MM.1S (cell line): ENCODE measurements around the gene FNDC1.

Experiments
- DNase-seq: peaks from one replicate; pipeline ENCODE4 v3.0.0-alpha.2; 2015
- H2AFZ ChIP-seq: fragments of 300-600 bp; sonication (generic); 2 replicates; pipeline ENCODE4 v1.6.0; 2016; ENCODE audit warnings: antibody characterized with exemption, low read length
- H3F3A ChIP-seq: fragments of 300-600 bp; sonication (generic); 2 replicates; pipeline ENCODE4 v1.6.1; 2016; ENCODE audit warnings: mild to moderate bottlenecking, antibody characterized with exemption, low read length, moderate library complexity, mixed read lengths; ENCODE audit not compliant: insufficient read depth
- H3K27ac ChIP-seq: fragments of 300-600 bp; sonication (generic); 2 replicates; pipeline ENCODE4 v1.5.1; 2016; ENCODE audit warnings: mild to moderate bottlenecking, low read length
- H3K27me3 ChIP-seq: fragments of 300-600 bp; sonication (generic); replicated peaks from 2 replicates; pipeline ENCODE4 v1.6.0; 2016; ENCODE audit warnings: low read length; ENCODE audit not compliant: insufficient read depth
- H3K36me3 ChIP-seq: fragments of 300-600 bp; sonication (generic); replicated peaks from 2 replicates; pipeline ENCODE4 v1.6.1; 2016; ENCODE audit warnings: mild to moderate bottlenecking, low read length, mixed read lengths; ENCODE audit not compliant: insufficient read depth
- H3K4me1 ChIP-seq: fragments of 300-600 bp; sonication (generic); 2 replicates; pipeline ENCODE4 v1.6.1; 2016; ENCODE audit warnings: low read length, mixed read lengths
- H3K4me2 ChIP-seq: fragments of 300-600 bp; sonication (generic); 2 replicates; pipeline ENCODE4 v1.6.0; 2016; ENCODE audit warnings: low read depth, low read length
- H3K4me3 ChIP-seq: fragments of 300-600 bp; sonication (generic); 2 replicates; pipeline ENCODE4 v1.5.1; 2016; ENCODE audit warnings: low read length, mixed read lengths
- H3K79me2 ChIP-seq: fragments of 300-600 bp; sonication (generic); 2 replicates; pipeline ENCODE4 v1.6.1; 2016; ENCODE audit warnings: mixed run types, low read length, mixed read lengths
- H3K9ac ChIP-seq: fragments of 300-600 bp; sonication (generic); 2 replicates; pipeline ENCODE4 v1.6.1; 2016; ENCODE audit warnings: low read length, mixed read lengths
- H3K9me2 ChIP-seq: fragments of 300-600 bp; sonication (generic); replicated peaks from 2 replicates; pipeline ENCODE4 v1.6.1; 2016; ENCODE audit warnings: mild to moderate bottlenecking, low read length, mixed read lengths; ENCODE audit not compliant: insufficient read depth
- H3K9me3 ChIP-seq: fragments of 300-600 bp; sonication (generic); replicated peaks from 2 replicates; pipeline ENCODE4 v1.6.1; 2016; ENCODE audit warnings: mild to moderate bottlenecking, low read length, mixed read lengths; ENCODE audit not compliant: insufficient read depth
- H4K20me1 ChIP-seq: fragments of 300-600 bp; sonication (generic); 2 replicates; pipeline ENCODE4 v1.6.1; 2016; ENCODE audit warnings: mild to moderate bottlenecking, low read length, moderate library complexity, mixed read lengths; ENCODE audit not compliant: insufficient read depth
- EZH2 ChIP-seq: fragments of 300-600 bp; sonication (generic); optimal IDR thresholded peaks from 2 replicates; pipeline ENCODE3; 2017; ENCODE audit warnings: low read depth, mild to moderate bottlenecking, antibody characterized with exemption, low read length, mixed read lengths
- EZH2phosphoT487 ChIP-seq: fragments of 300-600 bp; sonication (generic); IDR thresholded peaks from 2 replicates; pipeline ENCODE4 v1.6.1; 2018; ENCODE audit warnings: antibody characterized with exemption, low read length
- TF ChIP-seq, protein P1 (sequence below): fragments of 300-600 bp; sonication (generic); IDR thresholded peaks from 2 replicates; pipeline ENCODE4 v1.5.1; 2016; ENCODE audit warnings: antibody characterized with exemption, low read length, mixed read lengths

Gene FNDC1

DNA sequence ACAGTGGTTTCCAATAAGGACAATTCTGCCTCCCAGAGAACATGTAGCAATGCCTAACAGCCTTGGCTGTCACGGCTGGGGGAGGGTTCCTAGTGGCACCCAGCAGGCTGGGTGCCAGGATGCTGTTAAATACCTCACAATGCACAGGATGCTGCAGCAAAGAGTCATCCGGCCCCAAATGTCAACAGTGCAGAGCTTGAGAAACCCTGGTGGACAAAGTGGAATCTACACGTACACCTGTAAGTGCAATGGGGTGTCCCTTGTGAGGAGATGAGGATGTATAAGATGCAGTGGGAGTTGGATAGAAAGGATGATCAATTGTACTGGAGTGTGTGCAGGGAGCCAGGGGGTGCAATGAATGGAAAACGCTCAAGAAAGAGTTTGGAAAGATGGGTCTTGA, 142.4 kb downstream of the FNDC1 start:
- no peak overlapping the region for H3K9ac ChIP-seq
- TF ChIP-seq, protein P1, sequence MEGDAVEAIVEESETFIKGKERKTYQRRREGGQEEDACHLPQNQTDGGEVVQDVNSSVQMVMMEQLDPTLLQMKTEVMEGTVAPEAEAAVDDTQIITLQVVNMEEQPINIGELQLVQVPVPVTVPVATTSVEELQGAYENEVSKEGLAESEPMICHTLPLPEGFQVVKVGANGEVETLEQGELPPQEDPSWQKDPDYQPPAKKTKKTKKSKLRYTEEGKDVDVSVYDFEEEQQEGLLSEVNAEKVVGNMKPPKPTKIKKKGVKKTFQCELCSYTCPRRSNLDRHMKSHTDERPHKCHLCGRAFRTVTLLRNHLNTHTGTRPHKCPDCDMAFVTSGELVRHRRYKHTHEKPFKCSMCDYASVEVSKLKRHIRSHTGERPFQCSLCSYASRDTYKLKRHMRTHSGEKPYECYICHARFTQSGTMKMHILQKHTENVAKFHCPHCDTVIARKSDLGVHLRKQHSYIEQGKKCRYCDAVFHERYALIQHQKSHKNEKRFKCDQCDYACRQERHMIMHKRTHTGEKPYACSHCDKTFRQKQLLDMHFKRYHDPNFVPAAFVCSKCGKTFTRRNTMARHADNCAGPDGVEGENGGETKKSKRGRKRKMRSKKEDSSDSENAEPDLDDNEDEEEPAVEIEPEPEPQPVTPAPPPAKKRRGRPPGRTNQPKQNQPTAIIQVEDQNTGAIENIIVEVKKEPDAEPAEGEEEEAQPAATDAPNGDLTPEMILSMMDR = no peak
- no peak for TF ChIP-seq EZH2
- TF ChIP-seq EZH2phosphoT487 = no peak
- DNase-seq = no peak

DNA sequence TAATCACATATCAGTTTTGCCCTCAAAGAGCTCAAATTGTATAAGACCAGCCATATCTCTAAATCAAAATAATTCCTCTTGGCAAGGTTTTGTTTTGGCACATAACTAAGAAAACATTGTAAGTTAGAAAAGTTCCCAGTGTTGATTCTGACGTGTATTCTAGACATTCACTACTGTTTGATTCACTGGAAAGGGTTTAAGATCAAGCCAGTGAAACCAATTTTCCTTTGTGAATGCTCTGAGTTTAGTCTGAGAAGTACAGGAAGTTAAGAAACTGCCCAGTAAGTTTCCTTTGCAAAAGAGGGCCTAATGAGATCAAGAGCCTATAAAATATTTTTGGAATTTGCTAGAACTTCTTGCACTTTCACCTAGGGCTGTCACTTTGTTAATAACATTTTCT, 143.0 kb downstream of the FNDC1 start:
- TF ChIP-seq, protein P1 = no peak
- TF ChIP-seq EZH2phosphoT487 = no peak
- TF ChIP-seq EZH2 = no peak
- no peak overlapping the region for H3K4me2 ChIP-seq
- H3K27ac ChIP-seq = no peak overlapping the region
- H3K27me3 ChIP-seq = no peaks in the 10 kb centered on the region
- no peak for DNase-seq
- H3K9me2 ChIP-seq = no peaks in the 10 kb centered on the region
- H3K9me3 ChIP-seq = no peaks in the 10 kb centered on the region
- H3K79me2 ChIP-seq = no peaks in the 10 kb centered on the region
- no peaks in the 10 kb centered on the region for H3K36me3 ChIP-seq
- no peak overlapping the region for H3K9ac ChIP-seq
- no peak overlapping the region for H3K4me3 ChIP-seq
- H4K20me1 ChIP-seq = no peaks in the 10 kb centered on the region
- no peaks in the 10 kb centered on the region for H3F3A ChIP-seq
- no peaks in the 10 kb centered on the region for H3K4me1 ChIP-seq
- no peak overlapping the region for H2AFZ ChIP-seq

More for the DNA sequence above, 142.4 kb downstream of the FNDC1 start:
- no peak overlapping the region for H3K4me3 ChIP-seq
- H3K27me3 ChIP-seq = no peaks in the 10 kb centered on the region
- H3K4me2 ChIP-seq = no peak overlapping the region
- H3K9me2 ChIP-seq = no peaks in the 10 kb centered on the region
- H4K20me1 ChIP-seq = no peaks in the 10 kb centered on the region
- no peaks in the 10 kb centered on the region for H3K4me1 ChIP-seq
- H3K36me3 ChIP-seq = no peaks in the 10 kb centered on the region
- H3K79me2 ChIP-seq = no peaks in the 10 kb centered on the region
- no peak overlapping the region for H2AFZ ChIP-seq
- no peaks in the 10 kb centered on the region for H3K9me3 ChIP-seq
- no peaks in the 10 kb centered on the region for H3F3A ChIP-seq
- no peak overlapping the region for H3K27ac ChIP-seq

DNA sequence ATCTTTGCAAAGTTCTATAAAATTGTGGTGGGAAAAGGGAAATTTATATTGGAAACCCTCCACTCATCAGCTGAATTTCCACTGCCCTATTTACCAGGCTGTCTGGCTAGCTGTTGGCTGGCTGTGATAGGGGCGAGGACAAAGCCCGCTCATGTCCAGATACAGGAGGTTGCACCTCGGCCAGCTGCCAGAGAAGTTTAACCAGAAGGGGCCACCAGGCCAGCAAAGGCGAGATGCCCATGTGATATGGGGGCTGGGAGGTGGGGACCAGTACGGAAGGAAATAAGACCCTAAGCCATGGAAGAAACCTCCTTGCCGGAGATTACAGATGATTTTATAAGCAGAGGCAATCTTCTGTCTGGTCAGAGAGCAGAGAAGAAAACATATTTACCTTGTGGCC, 143.8 kb downstream of the FNDC1 start:
- no peaks in the 10 kb centered on the region for H3F3A ChIP-seq
- H3K27me3 ChIP-seq = no peaks in the 10 kb centered on the region
- H3K79me2 ChIP-seq = no peaks in the 10 kb centered on the region
- H3K4me2 ChIP-seq = no peak overlapping the region
- no peaks in the 10 kb centered on the region for H3K9me3 ChIP-seq
- TF ChIP-seq, protein P1 = no peak
- TF ChIP-seq EZH2 (no peak), EZH2phosphoT487 (no peak)
- no peak overlapping the region for H3K4me3 ChIP-seq
- H3K36me3 ChIP-seq = no peaks in the 10 kb centered on the region
- H4K20me1 ChIP-seq = no peaks in the 10 kb centered on the region
- H3K9ac ChIP-seq = no peak overlapping the region
- H3K9me2 ChIP-seq = no peaks in the 10 kb centered on the region
- no peak overlapping the region for H3K27ac ChIP-seq
- no peak for DNase-seq
- no peaks in the 10 kb centered on the region for H3K4me1 ChIP-seq
- no peak overlapping the region for H2AFZ ChIP-seq
